Measurements from ENCODE around the gene WDR1.

GRCh38 chr4:10079256-10079655 lies 37.3 kb downstream of the WDR1 start:
- TF ChIP-seq POLR2AphosphoS5 (IDR thresholded peaks at IDR 0.05) (no peak), POLR2A (IDR thresholded peaks at IDR 0.05) (no peak), CTCF (IDR thresholded peaks at IDR 0.05) (no peak)

All from transverse colon (tissue), 4 donors.